Measurements from ENCODE around the gene DAZ4.
"Not testable (repeated sequence)": the region's sequence is repeated elsewhere in the genome, so short reads cannot be mapped to it uniquely, and the experiment has no call there.

Gene DAZ4, protein sequence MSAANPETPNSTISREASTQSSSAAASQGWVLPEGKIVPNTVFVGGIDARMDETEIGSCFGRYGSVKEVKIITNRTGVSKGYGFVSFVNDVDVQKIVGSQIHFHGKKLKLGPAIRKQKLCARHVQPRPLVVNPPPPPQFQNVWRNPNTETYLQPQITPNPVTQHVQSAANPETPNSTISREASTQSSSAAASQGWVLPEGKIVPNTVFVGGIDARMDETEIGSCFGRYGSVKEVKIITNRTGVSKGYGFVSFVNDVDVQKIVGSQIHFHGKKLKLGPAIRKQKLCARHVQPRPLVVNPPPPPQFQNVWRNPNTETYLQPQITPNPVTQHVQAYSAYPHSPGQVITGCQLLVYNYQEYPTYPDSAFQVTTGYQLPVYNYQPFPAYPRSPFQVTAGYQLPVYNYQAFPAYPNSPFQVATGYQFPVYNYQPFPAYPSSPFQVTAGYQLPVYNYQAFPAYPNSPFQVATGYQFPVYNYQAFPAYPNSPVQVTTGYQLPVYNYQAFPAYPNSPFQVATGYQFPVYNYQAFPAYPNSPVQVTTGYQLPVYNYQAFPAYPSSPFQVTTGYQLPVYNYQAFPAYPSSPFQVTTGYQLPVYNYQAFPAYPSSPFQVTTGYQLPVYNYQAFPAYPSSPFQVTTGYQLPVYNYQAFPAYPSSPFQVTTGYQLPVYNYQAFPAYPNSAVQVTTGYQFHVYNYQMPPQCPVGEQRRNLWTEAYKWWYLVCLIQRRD

GRCh38 chrY:24833619-24834018, at the start of gene DAZ4:
TSS of gene DAZ4 (plus strand) at chrY:24833919. CDS start at chrY:24834127, 208 bp downstream.
- not testable (repeated sequence) for DNase-seq

- not testable (repeated sequence) for DNase-seq
Observed at GRCh38 chrY:24813293-24813692, 20.4 kb upstream of the DAZ4 start, which contains the start of gene DAZ3. TSS of gene DAZ3 (minus strand) at chrY:24813393. CDS start at chrY:24813185, 208 bp downstream.

GRCh38 chrY:24821836-24822235, 11.9 kb upstream of the DAZ4 start:
- DNase-seq = not testable (repeated sequence)

- not testable (repeated sequence) for DNase-seq
Observed at GRCh38 chrY:24824184-24824879, 9.4 kb upstream of the DAZ4 start.

- not testable (repeated sequence) for DNase-seq
Observed at GRCh38 chrY:24825069-24825468, 8.7 kb upstream of the DAZ4 start.
